ENCODE results near the gene KANSL1. TPM values are rescaled to one million over a fixed set of nuclear protein-coding genes. Genes with fewer than 3 reads are reported as not detected.

Gene KANSL1
- total and polyA plus RNA-seq, 2 experiments from 2014 or later: 37.3 to 84.3 TPM

DNA sequence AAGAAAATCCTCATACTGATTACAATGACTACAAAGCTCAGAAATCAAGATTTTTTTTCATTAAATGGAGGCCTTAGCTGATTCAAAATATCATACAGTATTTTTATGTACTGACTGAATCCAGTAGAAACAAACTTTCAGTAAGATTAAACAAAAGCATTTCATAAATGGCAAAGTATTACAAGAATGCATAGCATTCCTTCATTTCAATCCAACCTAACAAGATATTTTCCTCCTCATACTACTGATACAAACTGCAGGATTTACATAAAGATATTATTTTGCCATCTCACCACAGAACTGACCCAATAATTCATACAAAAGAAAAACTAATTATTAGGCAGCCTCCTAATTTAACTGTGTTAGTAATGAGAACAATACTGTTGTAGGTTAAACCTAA is 6.2 kb upstream of the KANSL1 start:
- no peaks in the 10 kb centered on the region for H3K27me3 ChIP-seq
- no peak overlapping the region for H3K4me2 ChIP-seq
- no peak overlapping the region for H3K27ac ChIP-seq
- H3K9me2 ChIP-seq (replicated peaks; ENCODE audit: insufficient read depth): no peaks in the 10 kb centered on the region
- no peak overlapping the region for H2AFZ ChIP-seq
- H3K79me2 ChIP-seq: peaks cover 98% of the 10 kb centered on the region
- DNase-seq (ENCODE audit: low spot score): no peak
- H3K36me3 ChIP-seq (replicated peaks; ENCODE audit: insufficient read depth, low read depth): no peaks in the 10 kb centered on the region
- peaks cover 24% of the 10 kb centered on the region for H3K4me1 ChIP-seq (ENCODE audit: insufficient read depth)
- H4K20me1 ChIP-seq (ENCODE audit: insufficient read depth, poor library complexity, severe bottlenecking): peaks cover 25% of the 10 kb centered on the region
- TF ChIP-seq EZH2 (IDR thresholded peaks at IDR 0.05; ENCODE audit: borderline replicate concordance): no peak
- TF ChIP-seq EZH2phosphoT487 (IDR thresholded peaks at IDR 0.05; ENCODE audit: low read depth, severe bottlenecking, unreplicated experiment): no peak
- TF ChIP-seq, protein P1, sequence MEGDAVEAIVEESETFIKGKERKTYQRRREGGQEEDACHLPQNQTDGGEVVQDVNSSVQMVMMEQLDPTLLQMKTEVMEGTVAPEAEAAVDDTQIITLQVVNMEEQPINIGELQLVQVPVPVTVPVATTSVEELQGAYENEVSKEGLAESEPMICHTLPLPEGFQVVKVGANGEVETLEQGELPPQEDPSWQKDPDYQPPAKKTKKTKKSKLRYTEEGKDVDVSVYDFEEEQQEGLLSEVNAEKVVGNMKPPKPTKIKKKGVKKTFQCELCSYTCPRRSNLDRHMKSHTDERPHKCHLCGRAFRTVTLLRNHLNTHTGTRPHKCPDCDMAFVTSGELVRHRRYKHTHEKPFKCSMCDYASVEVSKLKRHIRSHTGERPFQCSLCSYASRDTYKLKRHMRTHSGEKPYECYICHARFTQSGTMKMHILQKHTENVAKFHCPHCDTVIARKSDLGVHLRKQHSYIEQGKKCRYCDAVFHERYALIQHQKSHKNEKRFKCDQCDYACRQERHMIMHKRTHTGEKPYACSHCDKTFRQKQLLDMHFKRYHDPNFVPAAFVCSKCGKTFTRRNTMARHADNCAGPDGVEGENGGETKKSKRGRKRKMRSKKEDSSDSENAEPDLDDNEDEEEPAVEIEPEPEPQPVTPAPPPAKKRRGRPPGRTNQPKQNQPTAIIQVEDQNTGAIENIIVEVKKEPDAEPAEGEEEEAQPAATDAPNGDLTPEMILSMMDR (IDR thresholded peaks at IDR 0.05; ENCODE audit: poor library complexity): no peak
- H3K9me3 ChIP-seq (ENCODE audit: low read depth): no peaks in the 10 kb centered on the region
- no peak overlapping the region for H3K4me3 ChIP-seq

DNA sequence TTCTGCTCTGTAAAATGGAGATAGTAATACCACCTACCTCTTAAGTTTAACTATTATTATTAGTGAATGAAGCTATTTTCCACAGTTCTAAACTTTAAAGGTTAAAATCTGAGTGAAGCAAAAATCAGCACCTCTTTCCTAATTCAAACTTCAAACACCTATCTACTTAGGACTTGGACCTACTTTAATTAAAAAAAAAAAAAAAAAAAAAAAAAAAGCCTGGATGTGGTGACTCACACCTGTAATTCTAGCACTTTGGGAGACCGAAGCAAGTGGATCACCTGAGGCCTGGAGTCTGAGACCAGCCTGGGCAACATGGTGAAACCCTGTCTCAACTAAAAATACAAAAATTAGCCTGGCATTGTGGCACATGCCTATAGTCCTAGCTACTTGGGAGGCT is 5.0 kb upstream of the KANSL1 start:
- Histone ChIP-seq H3K4me2 (no peak overlapping the region), H2AFZ (no peak overlapping the region), H3K79me2 (peaks cover 89% of the 10 kb centered on the region), H3K9me2 (replicated peaks; ENCODE audit: insufficient read depth) (no peaks in the 10 kb centered on the region), H3K27me3 (no peaks in the 10 kb centered on the region), H3K4me1 (ENCODE audit: insufficient read depth) (peaks cover 23% of the 10 kb centered on the region), H3K4me3 (no peak overlapping the region), H4K20me1 (ENCODE audit: insufficient read depth, poor library complexity, severe bottlenecking) (peaks cover 28% of the 10 kb centered on the region), H3K9me3 (ENCODE audit: low read depth) (no peaks in the 10 kb centered on the region), H3K27ac (no peak overlapping the region), H3K36me3 (replicated peaks; ENCODE audit: insufficient read depth, low read depth) (no peaks in the 10 kb centered on the region)
- TF ChIP-seq EZH2 (IDR thresholded peaks at IDR 0.05; ENCODE audit: borderline replicate concordance) (no peak), EZH2phosphoT487 (IDR thresholded peaks at IDR 0.05; ENCODE audit: low read depth, severe bottlenecking, unreplicated experiment) (no peak)
- TF ChIP-seq, protein P1 (IDR thresholded peaks at IDR 0.05; ENCODE audit: poor library complexity): no peak
- 89% methylated on average over 1 of the region's 1 CpG for WGBS (ENCODE audit: low lambda C conversion rate, missing lambda C conversion rate)
- no peak for DNase-seq (ENCODE audit: low spot score)

DNA sequence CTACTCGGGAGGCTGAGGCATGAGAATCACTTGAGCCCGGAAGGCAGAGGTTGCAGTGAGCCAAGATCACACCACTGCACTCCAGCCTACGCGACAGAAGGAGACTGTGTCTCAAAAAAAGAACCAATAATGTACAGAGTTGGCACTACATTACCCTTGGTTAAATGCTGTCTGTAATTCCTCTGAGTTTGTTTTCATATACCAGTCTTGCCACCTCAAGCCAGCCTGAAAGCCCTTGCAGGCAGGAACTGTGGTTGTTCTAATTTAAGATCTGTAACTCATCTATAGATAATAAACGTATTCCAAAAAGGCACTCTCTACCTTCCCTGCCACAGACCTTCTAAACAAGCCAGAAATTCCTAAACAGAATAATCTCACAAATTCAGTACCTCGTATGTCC is 4.3 kb upstream of the KANSL1 start:
- WGBS (ENCODE audit: low lambda C conversion rate, missing lambda C conversion rate): 93% methylated on average over 6 of the region's 6 CpGs
- Histone ChIP-seq H3K4me1 (ENCODE audit: insufficient read depth) (peaks cover 17% of the 10 kb centered on the region), H3K4me2 (no peak overlapping the region), H4K20me1 (ENCODE audit: insufficient read depth, poor library complexity, severe bottlenecking) (peaks cover 28% of the 10 kb centered on the region), H3K79me2 (peaks cover 83% of the 10 kb centered on the region), H3K9me2 (replicated peaks; ENCODE audit: insufficient read depth) (no peaks in the 10 kb centered on the region), H3K36me3 (replicated peaks; ENCODE audit: insufficient read depth, low read depth) (no peaks in the 10 kb centered on the region), H3K27me3 (no peaks in the 10 kb centered on the region), H3K9me3 (ENCODE audit: low read depth) (no peaks in the 10 kb centered on the region), H3K4me3 (no peak overlapping the region), H3K27ac (no peak overlapping the region), H2AFZ (no peak overlapping the region)
- no peak for DNase-seq (ENCODE audit: low spot score)
- TF ChIP-seq, protein P1 (IDR thresholded peaks at IDR 0.05; ENCODE audit: poor library complexity): no peak
- TF ChIP-seq EZH2phosphoT487 (IDR thresholded peaks at IDR 0.05; ENCODE audit: low read depth, severe bottlenecking, unreplicated experiment) (no peak), EZH2 (IDR thresholded peaks at IDR 0.05; ENCODE audit: borderline replicate concordance) (no peak)

Data from hepatocyte (in vitro differentiated cells).